Smooth muscle cell (in vitro differentiated cells): Measurements from ENCODE around the gene PRKN. TPM values are rescaled to one million over a fixed set of nuclear protein-coding genes. Genes with fewer than 3 reads are reported as not detected.

Experiments used
- DNase-seq: peaks from one replicate; lab custom pipeline; 2025; ENCODE audit not compliant: unreplicated experiment; lab: John Stamatoyannopoulos, UW
- H2AFZ ChIP-seq: fragments of 200-600 bp; sonication (generic); 2 replicates; pipeline ENCODE4 v1.6.0; 2016; ENCODE audit warnings: antibody characterized with exemption, low read depth, mild to moderate bottlenecking
- H3F3A ChIP-seq: fragments of 200-600 bp; sonication (generic); 2 replicates; pipeline ENCODE4 v1.6.0; 2017; ENCODE audit warnings: antibody characterized with exemption, low read depth
- H3K27ac ChIP-seq: fragments of 200-600 bp; sonication (generic); 2 replicates; pipeline ENCODE4 v1.5.1; 2016; ENCODE audit warnings: low read depth, mild to moderate bottlenecking
- H3K27me3 ChIP-seq: fragments of 200-600 bp; sonication (generic); 2 replicates; pipeline ENCODE4 v1.6.1; 2016; ENCODE audit warnings: low read depth, mild to moderate bottlenecking
- H3K36me3 ChIP-seq: fragments of 200-600 bp; sonication (generic); 2 replicates; pipeline ENCODE4 v1.5.1; 2016; ENCODE audit warnings: low read depth
- H3K4me1 ChIP-seq: fragments of 200-600 bp; sonication (generic); 2 replicates; pipeline ENCODE4 v1.5.1; 2016; ENCODE audit warnings: low read depth
- H3K4me2 ChIP-seq: fragments of 200-600 bp; sonication (generic); 2 replicates; pipeline ENCODE4 v1.6.0; 2016; ENCODE audit warnings: mild to moderate bottlenecking
- H3K4me3 ChIP-seq: fragments of 200-600 bp; sonication (generic); 2 replicates; pipeline ENCODE4 v1.5.1; 2016; ENCODE audit warnings: mild to moderate bottlenecking
- H3K79me2 ChIP-seq: fragments of 200-600 bp; sonication (generic); 2 replicates; pipeline ENCODE4 v1.6.0; 2016; ENCODE audit warnings: low read depth, mild to moderate bottlenecking
- H3K9ac ChIP-seq: fragments of 200-600 bp; sonication (generic); 2 replicates; pipeline ENCODE4 v1.6.0; 2016; ENCODE audit warnings: low read depth
- H3K9me3 ChIP-seq: fragments of 200-600 bp; sonication (generic); replicated peaks from 2 replicates; pipeline ENCODE4 v1.5.1; 2016; ENCODE audit warnings: low read depth
- H4K20me1 ChIP-seq: fragments of 200-600 bp; sonication (generic); 2 replicates; pipeline ENCODE4 v1.6.0; 2016; ENCODE audit warnings: low read depth
- CTCF ChIP-seq: fragments of 200-600 bp; sonication (generic); IDR thresholded peaks from 2 replicates; pipeline ENCODE4 v1.5.1; 2017; ENCODE audit warnings: borderline replicate concordance, mild to moderate bottlenecking, antibody characterized with exemption; ENCODE audit not compliant: insufficient read depth, poor library complexity, severe bottlenecking
- WGBS: methylation state at CpG from one replicate; pipeline ENCODE4 v1.1.7; 2016; ENCODE audit warnings: low lambda C conversion rate; 5-methylcytosine and 5-hydroxymethylcytosine counted together
- polyA plus RNA-seq: library from polyadenylated mRNA; unstranded; fragments of >200 nt; fragmentation: Nextera tagmentation; extraction: Ambion mirVana; gene quantifications from 2 replicates; pipeline ENCODE4 v1.2.1, GENCODE V29; 2016
- total RNA-seq: library from RNA; depleted of rRNA; stranded (reverse); fragments of >200 nt; gene quantifications from 2 replicates; pipeline ENCODE4 v1.2.3, GENCODE V29; 2014

Gene PRKN
- total and polyA plus RNA-seq, 2 experiments from 2014 or later, result 0.81 to 5.1 TPM

GRCh38 chr6:161613711-161614110, 1113.9 kb downstream of the PRKN start:
- no peaks in the 10 kb centered on the region for H3K36me3 ChIP-seq
- H3K9ac ChIP-seq, result no peak overlapping the region
- no peak overlapping the region for H3K27ac ChIP-seq
- 97% methylated on average over 2 of the region's 2 CpGs for WGBS
- no peak overlapping the region for H3K4me3 ChIP-seq
- no peak overlapping the region for H2AFZ ChIP-seq
- H3K4me2 ChIP-seq, result no peak overlapping the region
- no peaks in the 10 kb centered on the region for H3K4me1 ChIP-seq
- no peaks in the 10 kb centered on the region for H3K79me2 ChIP-seq
- no peak for TF ChIP-seq CTCF
- no peaks in the 10 kb centered on the region for H3K9me3 ChIP-seq
- H3F3A ChIP-seq, result no peaks in the 10 kb centered on the region
- no peaks in the 10 kb centered on the region for H4K20me1 ChIP-seq
- H3K27me3 ChIP-seq, result peaks cover 5% of the 10 kb centered on the region
- DNase-seq, result no peak

GRCh38 chr6:161608771-161609170, 1118.8 kb downstream of the PRKN start:
- no peak for TF ChIP-seq CTCF
- Histone ChIP-seq H2AFZ (no peak overlapping the region), H3K9me3 (no peaks in the 10 kb centered on the region), H3K27ac (no peak overlapping the region), H3K27me3 (no peaks in the 10 kb centered on the region), H3K36me3 (no peaks in the 10 kb centered on the region), H3K9ac (no peak overlapping the region), H3F3A (no peaks in the 10 kb centered on the region), H3K4me1 (no peaks in the 10 kb centered on the region), H3K4me3 (no peak overlapping the region), H4K20me1 (no peaks in the 10 kb centered on the region), H3K79me2 (no peaks in the 10 kb centered on the region), H3K4me2 (no peak overlapping the region)
- WGBS, result 92% methylated on average over 3 of the region's 3 CpGs
- DNase-seq, result no peak

- H3K9me3 ChIP-seq, result no peaks in the 10 kb centered on the region
- no peaks in the 10 kb centered on the region for H3K36me3 ChIP-seq
- no peak overlapping the region for H3K9ac ChIP-seq
- H3K4me1 ChIP-seq, result no peaks in the 10 kb centered on the region
- no peak overlapping the region for H3K4me3 ChIP-seq
- no peak for DNase-seq
- no peaks in the 10 kb centered on the region for H4K20me1 ChIP-seq
- 93% methylated on average over 6 of the region's 6 CpGs for WGBS
- H3K4me2 ChIP-seq, result no peak overlapping the region
- H3K79me2 ChIP-seq, result no peaks in the 10 kb centered on the region
- no peaks in the 10 kb centered on the region for H3K27me3 ChIP-seq
- no peak overlapping the region for H3K27ac ChIP-seq
- TF ChIP-seq CTCF, result no peak
- no peaks in the 10 kb centered on the region for H3F3A ChIP-seq
- H2AFZ ChIP-seq, result no peak overlapping the region
Observed at GRCh38 chr6:161607696-161608297, 1119.8 kb downstream of the PRKN start.

GRCh38 chr6:161602359-161602758, 1125.2 kb downstream of the PRKN start:
- no peak overlapping the region for H3K4me3 ChIP-seq
- no peaks in the 10 kb centered on the region for H3K9me3 ChIP-seq
- H4K20me1 ChIP-seq, result no peaks in the 10 kb centered on the region
- H3K27ac ChIP-seq, result peak overlapping the region; percentile 51
- no peaks in the 10 kb centered on the region for H3K36me3 ChIP-seq
- H3K79me2 ChIP-seq, result no peaks in the 10 kb centered on the region
- peak overlapping the region; percentile 39 for H3K4me2 ChIP-seq
- H3F3A ChIP-seq, result no peaks in the 10 kb centered on the region
- 50% methylated on average over 1 of the region's 1 CpG for WGBS
- no peak for TF ChIP-seq CTCF
- no peaks in the 10 kb centered on the region for H3K27me3 ChIP-seq
- no peak for DNase-seq
- no peaks in the 10 kb centered on the region for H3K4me1 ChIP-seq
- no peak overlapping the region for H3K9ac ChIP-seq
- no peak overlapping the region for H2AFZ ChIP-seq
